WI38 (cell line): ENCODE results near the gene DDX49.

Experiments used
- H3K4me3 ChIP-seq: 2 replicates; pipeline ENCODE4 v1.5.1; 2011; ENCODE audit warnings: low read depth, mild to moderate bottlenecking, control low read depth, low read length
- CTCF ChIP-seq: IDR thresholded peaks from 2 replicates; pipeline ENCODE4 v1.5.1; 2012; ENCODE audit warnings: low read depth, mild to moderate bottlenecking, control low read depth, low read length

The DDX49 gene

GRCh38 chr19:18932216-18932841 is 12.8 kb downstream of the DDX49 start:
- no peak overlapping the region for H3K4me3 ChIP-seq
- TF ChIP-seq CTCF: no peak

- no peak overlapping the region for H3K4me3 ChIP-seq
- TF ChIP-seq CTCF: no peak
These were observed 13.8 kb downstream of the DDX49 start for GRCh38 chr19:18933297-18933696.

- no peak for TF ChIP-seq CTCF
- H3K4me3 ChIP-seq: peak overlapping the region; percentile 85
These were observed 19.6 kb downstream of the DDX49 start for GRCh38 chr19:18939163-18939562.

- TF ChIP-seq CTCF: no peak
These were observed 20.6 kb downstream of the DDX49 start for GRCh38 chr19:18939922-18940768.

GRCh38 chr19:18940769-18941627 is 21.5 kb downstream of the DDX49 start, which contains the start of gene HOMER3:
Gene HOMER3, minus strand, starts transcription at chr19:18941217. Its CDS starts 2,235 bp downstream, at chr19:18938982.
- TF ChIP-seq CTCF: no peak
- peak within 1 kb of the TSS; percentile 85 for H3K4me3 ChIP-seq

More at GRCh38 chr19:18939922-18940768, 20.6 kb downstream of the DDX49 start:
- peak overlapping the region; percentile 85 for H3K4me3 ChIP-seq

GRCh38 chr19:18941628-18942354 is 22.3 kb downstream of the DDX49 start:
- H3K4me3 ChIP-seq: peak overlapping the region; percentile 46
- TF ChIP-seq CTCF: no peak
